NB4 (cell line): ENCODE data around the gene TMTC2.

ENCODE experiments used
- CTCF ChIP-seq: IDR thresholded peaks from one replicate; pipeline ENCODE4 v1.5.1; 2012; ENCODE audit warnings: low read depth, low read length
- MAX ChIP-seq: IDR thresholded peaks from 2 replicates; pipeline ENCODE4 v1.6.1; 2011; ENCODE audit warnings: low read depth, low read length
- MYC ChIP-seq: IDR thresholded peaks from 2 replicates; pipeline ENCODE4 v1.6.1; 2011; ENCODE audit warnings: low read depth, low read length
- POLR2A ChIP-seq: IDR thresholded peaks from 2 replicates; pipeline ENCODE4 v1.6.1; 2011; ENCODE audit warnings: mild to moderate bottlenecking; ENCODE audit not compliant: insufficient read length; ENCODE audit errors: extremely low read depth

DNA sequence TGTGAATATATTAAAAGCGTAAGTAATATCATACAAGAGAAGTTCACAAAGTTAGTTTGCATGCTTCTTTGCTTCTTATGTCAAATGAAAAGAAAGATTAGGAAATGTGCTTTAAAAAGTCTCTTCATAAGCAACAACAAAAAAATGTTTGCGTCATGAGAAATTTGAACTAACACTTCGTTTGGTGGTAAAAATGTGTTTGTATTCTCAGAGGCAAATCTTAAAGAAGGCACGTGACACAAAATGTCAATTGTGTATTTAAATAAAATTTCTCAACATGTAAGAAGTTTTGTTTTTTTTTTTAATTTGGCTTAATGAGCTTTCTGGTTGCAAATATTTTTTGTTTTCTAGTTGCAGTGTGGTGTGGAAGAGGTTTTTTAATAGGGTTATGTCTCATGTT is 93.8 kb downstream of the TMTC2 start:
- TF ChIP-seq CTCF (no peak), MAX (no peak), POLR2A (no peak), MYC (no peak)
